ENCODE results near the gene AFM. TPM values are rescaled to one million over a fixed set of nuclear protein-coding genes. Genes with fewer than 3 reads are reported as not detected.

The AFM gene
- total and polyA plus RNA-seq, 2 of the 13 experiments (the other 11 are each of a cell fraction or from before 2014, with no cell fraction given), result 0.13 to 1.8 TPM

- no peak for TF ChIP-seq ZFP41 (CRISPR knock-in tag; IDR thresholded peaks at IDR 0.05; ENCODE audit: borderline replicate concordance)
- TF ChIP-seq ETV6 (CRISPR knock-in tag; conservative IDR thresholded peaks at IDR 0.05), result no peak
- TF ChIP-seq SOX6 (IDR thresholded peaks at IDR 0.05), result no peak
- TF ChIP-seq SOX6 (CRISPR knock-in tag; IDR thresholded peaks at IDR 0.05), result no peak
- no peak for TF ChIP-seq NFATC3 (CRISPR knock-in tag; IDR thresholded peaks at IDR 0.05)
- TF ChIP-seq CBX5 (CRISPR knock-in tag; IDR thresholded peaks at IDR 0.05; ENCODE audit: borderline replicate concordance), result no peak
- peak; percentile 14 for TF ChIP-seq PHF8 (CRISPR knock-in tag; IDR thresholded peaks at IDR 0.05)
- TF ChIP-seq ZNF564 (CRISPR knock-in tag; IDR thresholded peaks at IDR 0.05), result no peak
- TF ChIP-seq ISL2 (CRISPR knock-in tag; IDR thresholded peaks at IDR 0.05), result 0 out of 2 replicates have a peak, but pooled peaks have one; percentile 6
- TF ChIP-seq, protein P1, sequence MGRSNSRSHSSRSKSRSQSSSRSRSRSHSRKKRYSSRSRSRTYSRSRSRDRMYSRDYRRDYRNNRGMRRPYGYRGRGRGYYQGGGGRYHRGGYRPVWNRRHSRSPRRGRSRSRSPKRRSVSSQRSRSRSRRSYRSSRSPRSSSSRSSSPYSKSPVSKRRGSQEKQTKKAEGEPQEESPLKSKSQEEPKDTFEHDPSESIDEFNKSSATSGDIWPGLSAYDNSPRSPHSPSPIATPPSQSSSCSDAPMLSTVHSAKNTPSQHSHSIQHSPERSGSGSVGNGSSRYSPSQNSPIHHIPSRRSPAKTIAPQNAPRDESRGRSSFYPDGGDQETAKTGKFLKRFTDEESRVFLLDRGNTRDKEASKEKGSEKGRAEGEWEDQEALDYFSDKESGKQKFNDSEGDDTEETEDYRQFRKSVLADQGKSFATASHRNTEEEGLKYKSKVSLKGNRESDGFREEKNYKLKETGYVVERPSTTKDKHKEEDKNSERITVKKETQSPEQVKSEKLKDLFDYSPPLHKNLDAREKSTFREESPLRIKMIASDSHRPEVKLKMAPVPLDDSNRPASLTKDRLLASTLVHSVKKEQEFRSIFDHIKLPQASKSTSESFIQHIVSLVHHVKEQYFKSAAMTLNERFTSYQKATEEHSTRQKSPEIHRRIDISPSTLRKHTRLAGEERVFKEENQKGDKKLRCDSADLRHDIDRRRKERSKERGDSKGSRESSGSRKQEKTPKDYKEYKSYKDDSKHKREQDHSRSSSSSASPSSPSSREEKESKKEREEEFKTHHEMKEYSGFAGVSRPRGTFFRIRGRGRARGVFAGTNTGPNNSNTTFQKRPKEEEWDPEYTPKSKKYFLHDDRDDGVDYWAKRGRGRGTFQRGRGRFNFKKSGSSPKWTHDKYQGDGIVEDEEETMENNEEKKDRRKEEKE (IDR thresholded peaks at IDR 0.05), result no peak
- TF ChIP-seq, protein P2, sequence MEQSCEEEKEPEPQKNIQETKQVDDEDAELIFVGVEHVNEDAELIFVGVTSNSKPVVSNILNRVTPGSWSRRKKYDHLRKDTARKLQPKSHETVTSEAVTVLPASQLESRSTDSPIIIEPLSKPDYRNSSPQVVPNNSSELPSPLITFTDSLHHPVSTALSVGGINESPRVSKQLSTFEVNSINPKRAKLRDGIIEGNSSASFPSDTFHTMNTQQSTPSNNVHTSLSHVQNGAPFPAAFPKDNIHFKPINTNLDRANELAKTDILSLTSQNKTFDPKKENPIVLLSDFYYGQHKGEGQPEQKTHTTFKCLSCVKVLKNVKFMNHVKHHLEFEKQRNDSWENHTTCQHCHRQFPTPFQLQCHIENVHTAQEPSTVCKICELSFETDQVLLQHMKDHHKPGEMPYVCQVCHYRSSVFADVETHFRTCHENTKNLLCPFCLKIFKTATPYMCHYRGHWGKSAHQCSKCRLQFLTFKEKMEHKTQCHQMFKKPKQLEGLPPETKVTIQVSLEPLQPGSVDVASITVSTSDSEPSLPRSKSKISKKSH (CRISPR knock-in tag; IDR thresholded peaks at IDR 0.05; ENCODE audit: borderline replicate concordance), result no peak
- TF ChIP-seq ZFP36 (IDR thresholded peaks at IDR 0.05; ENCODE audit: borderline replicate concordance, low read depth, low read length, partially characterized antibody), result no peak
- no peak for TF ChIP-seq MYC (CRISPR knock-in tag; IDR thresholded peaks at IDR 0.05; ENCODE audit: borderline replicate concordance)
- no peak for TF ChIP-seq PCBP1 (IDR thresholded peaks at IDR 0.05; ENCODE audit: borderline replicate concordance, low read depth, low read length)
- TF ChIP-seq HDAC2 (CRISPR knock-in tag; IDR thresholded peaks at IDR 0.05), result no peak
- TF ChIP-seq, protein P3, sequence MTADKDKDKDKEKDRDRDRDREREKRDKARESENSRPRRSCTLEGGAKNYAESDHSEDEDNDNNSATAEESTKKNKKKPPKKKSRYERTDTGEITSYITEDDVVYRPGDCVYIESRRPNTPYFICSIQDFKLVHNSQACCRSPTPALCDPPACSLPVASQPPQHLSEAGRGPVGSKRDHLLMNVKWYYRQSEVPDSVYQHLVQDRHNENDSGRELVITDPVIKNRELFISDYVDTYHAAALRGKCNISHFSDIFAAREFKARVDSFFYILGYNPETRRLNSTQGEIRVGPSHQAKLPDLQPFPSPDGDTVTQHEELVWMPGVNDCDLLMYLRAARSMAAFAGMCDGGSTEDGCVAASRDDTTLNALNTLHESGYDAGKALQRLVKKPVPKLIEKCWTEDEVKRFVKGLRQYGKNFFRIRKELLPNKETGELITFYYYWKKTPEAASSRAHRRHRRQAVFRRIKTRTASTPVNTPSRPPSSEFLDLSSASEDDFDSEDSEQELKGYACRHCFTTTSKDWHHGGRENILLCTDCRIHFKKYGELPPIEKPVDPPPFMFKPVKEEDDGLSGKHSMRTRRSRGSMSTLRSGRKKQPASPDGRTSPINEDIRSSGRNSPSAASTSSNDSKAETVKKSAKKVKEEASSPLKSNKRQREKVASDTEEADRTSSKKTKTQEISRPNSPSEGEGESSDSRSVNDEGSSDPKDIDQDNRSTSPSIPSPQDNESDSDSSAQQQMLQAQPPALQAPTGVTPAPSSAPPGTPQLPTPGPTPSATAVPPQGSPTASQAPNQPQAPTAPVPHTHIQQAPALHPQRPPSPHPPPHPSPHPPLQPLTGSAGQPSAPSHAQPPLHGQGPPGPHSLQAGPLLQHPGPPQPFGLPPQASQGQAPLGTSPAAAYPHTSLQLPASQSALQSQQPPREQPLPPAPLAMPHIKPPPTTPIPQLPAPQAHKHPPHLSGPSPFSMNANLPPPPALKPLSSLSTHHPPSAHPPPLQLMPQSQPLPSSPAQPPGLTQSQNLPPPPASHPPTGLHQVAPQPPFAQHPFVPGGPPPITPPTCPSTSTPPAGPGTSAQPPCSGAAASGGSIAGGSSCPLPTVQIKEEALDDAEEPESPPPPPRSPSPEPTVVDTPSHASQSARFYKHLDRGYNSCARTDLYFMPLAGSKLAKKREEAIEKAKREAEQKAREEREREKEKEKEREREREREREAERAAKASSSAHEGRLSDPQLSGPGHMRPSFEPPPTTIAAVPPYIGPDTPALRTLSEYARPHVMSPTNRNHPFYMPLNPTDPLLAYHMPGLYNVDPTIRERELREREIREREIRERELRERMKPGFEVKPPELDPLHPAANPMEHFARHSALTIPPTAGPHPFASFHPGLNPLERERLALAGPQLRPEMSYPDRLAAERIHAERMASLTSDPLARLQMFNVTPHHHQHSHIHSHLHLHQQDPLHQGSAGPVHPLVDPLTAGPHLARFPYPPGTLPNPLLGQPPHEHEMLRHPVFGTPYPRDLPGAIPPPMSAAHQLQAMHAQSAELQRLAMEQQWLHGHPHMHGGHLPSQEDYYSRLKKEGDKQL (CRISPR knock-in tag; IDR thresholded peaks at IDR 0.05; ENCODE audit: low read depth), result no peak
- no peak for TF ChIP-seq MXD4 (CRISPR knock-in tag; IDR thresholded peaks at IDR 0.05)
- TF ChIP-seq ZFP90 (CRISPR knock-in tag; IDR thresholded peaks at IDR 0.05; ENCODE audit: borderline replicate concordance), result no peak
- TF ChIP-seq SOX13 (IDR thresholded peaks at IDR 0.05), result no peak
- TF ChIP-seq SOX13 (CRISPR knock-in tag; conservative IDR thresholded peaks at IDR 0.05 in 1 of 2, IDR thresholded peaks at IDR 0.05 in 1 of 2), result no peak
These were observed 35.9 kb upstream of the AFM start (continued) for GRCh38 chr4:73445383-73446335.
